IMR-90 (cell line): ENCODE measurements around the gene SLC37A1.

Experiments used
- CEBPB ChIP-seq: IDR thresholded peaks from 2 replicates; pipeline ENCODE4 v1.6.1; 2012; ENCODE audit warnings: low read depth, low read length, improper control_type of control experiment
- CTCF ChIP-seq: conservative IDR thresholded peaks from 2 replicates; pipeline ENCODE4 v1.5.1; 2012; ENCODE audit warnings: mild to moderate bottlenecking, low read depth, low read length, improper control_type of control experiment
- RAD21 ChIP-seq: IDR thresholded peaks from 2 replicates; pipeline ENCODE4 v1.6.1; 2012; ENCODE audit warnings: low read length, improper control_type of control experiment
- SMC3 ChIP-seq: fragments of 150-350 bp; IDR thresholded peaks from 2 replicates; pipeline ENCODE4 v1.6.1; 2016; ENCODE audit warnings: low read depth, mild to moderate bottlenecking, antibody characterized with exemption, low read length, moderate library complexity

DNA sequence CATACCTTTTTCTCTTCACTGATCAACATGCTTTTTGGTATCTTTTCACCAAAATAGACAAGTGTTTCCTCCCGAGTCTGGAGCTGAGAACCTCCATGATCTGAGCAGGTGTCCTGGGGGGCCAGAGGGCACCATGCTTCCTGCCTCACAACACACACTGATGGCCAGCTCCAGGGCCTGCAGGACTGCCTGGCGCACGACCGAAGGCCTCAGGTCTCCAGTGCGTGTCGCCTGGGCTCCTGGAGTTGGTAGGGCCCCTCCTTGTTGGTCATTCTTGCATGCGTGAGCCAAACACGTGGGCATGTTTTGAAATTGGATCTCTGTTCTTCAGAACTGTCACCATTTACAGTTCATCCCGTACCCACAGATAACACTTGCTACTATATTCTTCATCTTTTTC lies 64.4 kb downstream of the SLC37A1 start:
- no peak for TF ChIP-seq CTCF
- TF ChIP-seq CEBPB: no peak
- no peak for TF ChIP-seq SMC3
- TF ChIP-seq RAD21: no peak
